RWPE2 (cell line): Measurements from ENCODE around the gene PAQR8.

Experiments
- ATAC-seq: fragments of 200-7000 bp; cut with Tn5 transposase; 3 replicates; pipeline ENCODE4 v1.9.1; 2021; ENCODE audit warnings: low read depth
- DNase-seq: peaks from one replicate; pipeline ENCODE4 v3.0.0-alpha.2; 2020; ENCODE audit warnings: low spot score
- H3K27ac ChIP-seq: fragments of 450-650 bp; 2 replicates; pipeline ENCODE4 v1.5.1; 2017; ENCODE audit warnings: mild to moderate bottlenecking; ENCODE audit not compliant: poor library complexity, severe bottlenecking
- H3K27me3 ChIP-seq: fragments of 250-450 bp; sonication (Bioruptor Pico); 2 replicates; pipeline ENCODE4 v1.5.1; 2021; ENCODE audit warnings: mild to moderate bottlenecking, moderate library complexity; ENCODE audit not compliant: insufficient read depth, poor library complexity, severe bottlenecking
- H3K36me3 ChIP-seq: fragments of 250-450 bp; sonication (Bioruptor Pico); 2 replicates; pipeline ENCODE4 v1.5.1; 2020; ENCODE audit warnings: low read depth, mild to moderate bottlenecking, moderate library complexity
- H3K4me1 ChIP-seq: fragments of 250-450 bp; sonication (Bioruptor Pico); 2 replicates; pipeline ENCODE4 v1.5.1; 2021; ENCODE audit warnings: mild to moderate bottlenecking, moderate library complexity; ENCODE audit not compliant: insufficient read depth, poor library complexity, severe bottlenecking
- H3K4me3 ChIP-seq: fragments of 250-450 bp; sonication (Bioruptor Pico); 2 replicates; pipeline ENCODE4 v1.5.1; 2021; ENCODE audit warnings: mild to moderate bottlenecking, moderate library complexity; ENCODE audit not compliant: severe bottlenecking
- H3K9me3 ChIP-seq: fragments of 250-450 bp; sonication (Bioruptor Pico); 2 replicates; pipeline ENCODE4 v1.5.1; 2021; ENCODE audit warnings: mild to moderate bottlenecking, moderate library complexity; ENCODE audit not compliant: severe bottlenecking
- CTCF ChIP-seq: fragments of 450-650 bp; IDR thresholded peaks from one replicate; pipeline ENCODE4 v1.5.1; 2017; ENCODE audit warnings: mild to moderate bottlenecking, moderate library complexity; ENCODE audit not compliant: poor library complexity, severe bottlenecking

Gene PAQR8

GRCh38 chr6:52361945-52362442 lies at the start of gene PAQR8:
Gene PAQR8, plus strand, starts transcription at chr6:52362151. Its CDS starts 41,063 bp downstream, at chr6:52403214.
- DNase-seq, result peak; percentile 45
- TF ChIP-seq CTCF, result no peak
- no peaks in the 10 kb centered on the region for H3K27me3 ChIP-seq
- H3K4me1 ChIP-seq, result no peaks in the 10 kb centered on the region
- no peak within 1 kb of the TSS for H3K27ac ChIP-seq
- H3K4me3 ChIP-seq, result peak within 1 kb of the TSS; percentile 89
- H3K36me3 ChIP-seq, result no peaks in the 10 kb centered on the region
- ATAC-seq, result peak; percentile 84
- no peaks in the 10 kb centered on the region for H3K9me3 ChIP-seq

- ATAC-seq (no peak), DNase-seq (no peak)
- TF ChIP-seq CTCF, result no peak
- Histone ChIP-seq H3K27me3 (no peaks in the 10 kb centered on the region), H3K27ac (no peak overlapping the region), H3K36me3 (no peaks in the 10 kb centered on the region), H3K9me3 (no peaks in the 10 kb centered on the region), H3K4me1 (no peaks in the 10 kb centered on the region), H3K4me3 (no peak overlapping the region)
Observed at GRCh38 chr6:52312461-52312860, 49.5 kb upstream of the PAQR8 start.

GRCh38 chr6:52314752-52315151 lies 47.2 kb upstream of the PAQR8 start:
- Histone ChIP-seq H3K4me3 (no peak overlapping the region), H3K27me3 (no peaks in the 10 kb centered on the region), H3K9me3 (no peaks in the 10 kb centered on the region), H3K4me1 (no peaks in the 10 kb centered on the region), H3K27ac (no peak overlapping the region), H3K36me3 (no peaks in the 10 kb centered on the region)
- no peak for TF ChIP-seq CTCF
- DNase-seq (no peak), ATAC-seq (no peak)

GRCh38 chr6:52317211-52317610 lies 44.7 kb upstream of the PAQR8 start:
- DNase-seq (no peak), ATAC-seq (no peak)
- Histone ChIP-seq H3K36me3 (no peaks in the 10 kb centered on the region), H3K27ac (no peak overlapping the region), H3K4me1 (no peaks in the 10 kb centered on the region), H3K9me3 (no peaks in the 10 kb centered on the region), H3K4me3 (no peak overlapping the region), H3K27me3 (no peaks in the 10 kb centered on the region)
- TF ChIP-seq CTCF, result no peak

- TF ChIP-seq CTCF, result no peak
- peak; percentile 87 for ATAC-seq
- no peaks in the 10 kb centered on the region for H3K4me1 ChIP-seq
- no peaks in the 10 kb centered on the region for H3K9me3 ChIP-seq
- no peaks in the 10 kb centered on the region for H3K36me3 ChIP-seq
- H3K4me3 ChIP-seq, result no peak overlapping the region
- H3K27me3 ChIP-seq, result no peaks in the 10 kb centered on the region
- H3K27ac ChIP-seq, result no peak overlapping the region
- DNase-seq, result no peak
Observed at GRCh38 chr6:52317841-52318581, 43.9 kb upstream of the PAQR8 start.
